ENCODE results near the gene ZFY.
"Not testable (repeated sequence)": the region's sequence is repeated elsewhere in the genome, so short reads cannot be mapped to it uniquely, and the experiment has no call there.

Gene ZFY

DNA sequence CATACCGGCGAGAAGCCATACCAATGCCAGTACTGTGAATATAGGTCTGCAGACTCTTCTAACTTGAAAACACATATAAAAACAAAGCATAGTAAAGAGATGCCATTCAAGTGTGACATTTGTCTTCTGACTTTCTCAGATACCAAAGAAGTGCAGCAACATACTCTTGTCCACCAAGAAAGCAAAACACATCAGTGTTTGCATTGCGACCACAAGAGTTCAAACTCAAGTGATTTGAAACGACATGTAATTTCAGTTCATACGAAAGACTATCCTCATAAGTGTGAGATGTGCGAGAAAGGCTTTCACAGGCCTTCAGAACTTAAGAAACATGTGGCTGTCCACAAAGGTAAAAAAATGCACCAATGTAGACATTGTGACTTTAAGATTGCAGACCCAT is 44.1 kb downstream of the ZFY start:
- DNase-seq: no peak

DNA sequence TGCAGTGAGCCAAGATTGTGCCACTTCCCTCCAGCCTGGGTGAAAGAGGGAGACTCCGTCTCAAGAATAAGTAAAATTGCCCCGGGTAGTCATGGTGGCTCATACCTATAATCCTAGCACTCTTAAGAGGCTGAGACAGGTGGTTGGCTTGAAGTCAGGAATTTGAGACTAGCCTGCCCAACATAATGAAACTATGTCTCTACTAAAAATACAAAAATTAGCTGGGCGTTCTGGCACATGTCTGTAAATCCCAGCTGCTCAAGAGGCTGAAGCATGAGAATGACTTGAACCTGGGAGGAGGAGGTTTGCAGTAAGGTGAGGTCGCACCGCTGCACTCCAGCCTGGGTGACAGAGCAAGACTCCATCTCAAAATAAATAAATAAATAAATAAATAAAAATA is 49.3 kb downstream of the ZFY start:
- DNase-seq: no peak

- not testable (repeated sequence) for DNase-seq
Measured at GRCh38 chrY:2987178-2987577, 52.0 kb downstream of the ZFY start.

GRCh38 chrY:2997369-2997768 is 62.2 kb downstream of the ZFY start:
- DNase-seq: not testable (repeated sequence)

DNA sequence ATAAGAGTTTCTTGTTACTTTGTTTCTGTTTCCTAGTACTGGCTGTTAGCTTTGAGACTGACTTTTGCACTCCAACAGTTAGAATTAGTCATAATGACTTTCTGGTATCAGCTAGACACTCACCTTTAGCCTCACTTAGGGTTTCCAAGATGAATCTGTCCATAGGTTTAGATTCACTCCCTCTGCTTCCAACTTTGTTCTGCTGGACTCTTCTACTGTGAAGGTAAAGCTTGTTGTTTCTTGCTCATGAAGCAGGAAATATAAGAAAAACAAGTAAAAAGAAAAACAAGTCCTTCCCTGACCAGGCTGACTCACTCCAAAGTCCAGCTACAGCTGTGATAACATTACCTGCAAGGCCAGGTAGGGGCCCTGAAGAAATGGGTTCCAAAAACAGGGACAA is 67.0 kb downstream of the ZFY start:
- DNase-seq: no peak

- no peak for DNase-seq
Measured at GRCh38 chrY:3002680-3003515, 67.7 kb downstream of the ZFY start.

DNA sequence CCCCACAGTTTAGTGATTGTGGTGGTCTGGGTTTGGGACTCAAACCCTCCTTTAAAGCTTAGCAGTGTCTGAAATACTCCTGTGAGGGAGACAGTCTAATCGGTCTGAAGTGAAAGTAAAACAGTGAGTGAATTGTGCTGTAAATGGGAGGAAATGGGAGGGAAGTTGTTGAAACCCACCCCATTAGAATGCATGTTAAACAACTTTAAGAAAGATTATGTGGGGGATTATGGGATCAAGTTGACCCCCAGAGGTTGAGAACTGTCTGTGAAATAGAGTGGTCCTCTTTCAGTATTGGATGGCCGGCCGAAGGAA is 68.3 kb downstream of the ZFY start:
- no peak for DNase-seq

- DNase-seq: no peak
Measured at GRCh38 chrY:3003846-3004245, 68.7 kb downstream of the ZFY start.

GRCh38 chrY:3006031-3006430 is 70.8 kb downstream of the ZFY start:
- not testable (repeated sequence) for DNase-seq

- DNase-seq: no peak
Measured at GRCh38 chrY:3007967-3008366, 72.8 kb downstream of the ZFY start.

DNA sequence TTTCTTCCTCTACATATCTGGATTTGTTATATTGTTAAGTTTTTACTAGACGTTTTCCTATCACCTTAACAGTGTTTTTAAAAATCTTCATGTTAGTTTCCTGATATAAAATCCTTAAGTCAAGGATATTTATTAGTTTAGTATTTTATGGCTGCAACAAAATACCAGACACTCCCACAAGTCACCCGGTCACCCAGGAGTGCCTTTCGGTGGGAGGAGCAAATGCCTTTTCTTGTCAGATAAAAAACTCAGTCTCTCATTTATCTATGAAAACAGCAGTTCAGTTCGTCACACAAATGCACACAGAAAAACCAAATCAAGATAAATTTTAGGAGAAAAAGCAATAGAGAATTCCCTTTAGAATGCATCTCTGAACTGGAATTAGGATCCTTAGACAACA is 77.0 kb downstream of the ZFY start:
- no peak for DNase-seq

- no peak for DNase-seq
Measured at GRCh38 chrY:3016594-3016993, 81.4 kb downstream of the ZFY start.

- DNase-seq: no peak
Measured at GRCh38 chrY:3018546-3018945, 83.4 kb downstream of the ZFY start.

- DNase-seq: no peak
Measured at GRCh38 chrY:3019584-3019983, 84.4 kb downstream of the ZFY start.

DNA sequence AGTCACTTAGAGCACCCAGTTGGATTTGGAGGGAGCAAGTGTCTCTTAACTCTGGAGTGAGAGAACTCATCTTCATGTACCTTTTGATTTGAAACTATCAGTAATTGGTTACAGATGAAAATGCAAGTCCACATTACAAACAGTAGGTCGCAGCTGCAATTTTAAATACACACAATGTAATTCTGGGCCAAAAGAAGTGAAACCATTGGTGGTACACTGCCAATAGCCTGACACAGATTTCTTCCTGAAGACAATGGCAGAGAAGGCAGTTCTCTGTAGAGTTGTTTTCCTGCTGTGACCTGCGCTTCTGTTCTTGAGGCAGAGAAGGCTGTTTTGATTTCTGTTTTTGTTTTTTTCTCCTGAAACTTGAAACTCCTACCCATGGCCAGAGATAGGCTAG is 86.0 kb downstream of the ZFY start:
- DNase-seq: no peak

GRCh38 chrY:3023606-3024005 is 88.4 kb downstream of the ZFY start:
- DNase-seq: no peak

DNA sequence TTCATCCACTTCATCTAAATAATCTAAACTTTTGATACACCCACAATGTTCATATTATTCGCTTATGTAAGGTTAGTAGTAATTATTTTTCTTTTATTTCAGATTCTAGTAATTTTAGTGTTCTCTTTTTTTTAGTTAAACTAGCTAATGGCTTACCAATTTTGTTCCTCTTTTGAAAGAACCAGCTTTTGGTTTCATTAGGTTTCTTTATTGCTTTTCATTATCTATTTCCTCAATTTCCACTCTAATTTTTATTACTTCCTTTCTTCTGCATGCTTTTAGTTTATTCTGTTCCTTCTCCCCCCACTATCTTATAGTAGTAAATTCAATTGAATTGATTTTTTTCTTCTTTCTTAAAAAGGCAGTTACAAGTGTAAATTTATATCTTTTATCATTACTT is 90.2 kb downstream of the ZFY start:
- DNase-seq: no peak
